MV-4-11 (cell line): Measurements from ENCODE around the gene ERCC6L2.
A peak's percentile ranks its signal among the peaks of the same experiment; 100 is the strongest.

ENCODE experiments used
- DNase-seq: peaks from one replicate; lab custom pipeline; 2025; lab: John Stamatoyannopoulos, UW

Gene ERCC6L2, protein sequence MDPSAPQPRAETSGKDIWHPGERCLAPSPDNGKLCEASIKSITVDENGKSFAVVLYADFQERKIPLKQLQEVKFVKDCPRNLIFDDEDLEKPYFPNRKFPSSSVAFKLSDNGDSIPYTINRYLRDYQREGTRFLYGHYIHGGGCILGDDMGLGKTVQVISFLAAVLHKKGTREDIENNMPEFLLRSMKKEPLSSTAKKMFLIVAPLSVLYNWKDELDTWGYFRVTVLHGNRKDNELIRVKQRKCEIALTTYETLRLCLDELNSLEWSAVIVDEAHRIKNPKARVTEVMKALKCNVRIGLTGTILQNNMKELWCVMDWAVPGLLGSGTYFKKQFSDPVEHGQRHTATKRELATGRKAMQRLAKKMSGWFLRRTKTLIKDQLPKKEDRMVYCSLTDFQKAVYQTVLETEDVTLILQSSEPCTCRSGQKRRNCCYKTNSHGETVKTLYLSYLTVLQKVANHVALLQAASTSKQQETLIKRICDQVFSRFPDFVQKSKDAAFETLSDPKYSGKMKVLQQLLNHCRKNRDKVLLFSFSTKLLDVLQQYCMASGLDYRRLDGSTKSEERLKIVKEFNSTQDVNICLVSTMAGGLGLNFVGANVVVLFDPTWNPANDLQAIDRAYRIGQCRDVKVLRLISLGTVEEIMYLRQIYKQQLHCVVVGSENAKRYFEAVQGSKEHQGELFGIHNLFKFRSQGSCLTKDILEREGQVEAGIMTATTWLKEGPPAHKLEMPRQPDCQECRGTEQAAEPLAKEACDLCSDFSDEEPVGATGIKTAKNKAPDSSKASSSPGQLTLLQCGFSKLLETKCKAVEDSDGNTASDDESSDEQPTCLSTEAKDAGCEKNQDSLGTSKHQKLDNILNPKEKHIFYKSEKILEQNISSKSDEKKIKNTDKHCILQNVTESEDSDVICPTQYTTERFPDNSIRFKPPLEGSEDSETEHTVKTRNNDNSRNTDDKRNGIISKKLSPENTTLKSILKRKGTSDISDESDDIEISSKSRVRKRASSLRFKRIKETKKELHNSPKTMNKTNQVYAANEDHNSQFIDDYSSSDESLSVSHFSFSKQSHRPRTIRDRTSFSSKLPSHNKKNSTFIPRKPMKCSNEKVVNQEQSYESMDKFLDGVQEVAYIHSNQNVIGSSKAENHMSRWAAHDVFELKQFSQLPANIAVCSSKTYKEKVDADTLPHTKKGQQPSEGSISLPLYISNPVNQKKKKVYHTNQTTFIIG (N-terminal part only)

DNA sequence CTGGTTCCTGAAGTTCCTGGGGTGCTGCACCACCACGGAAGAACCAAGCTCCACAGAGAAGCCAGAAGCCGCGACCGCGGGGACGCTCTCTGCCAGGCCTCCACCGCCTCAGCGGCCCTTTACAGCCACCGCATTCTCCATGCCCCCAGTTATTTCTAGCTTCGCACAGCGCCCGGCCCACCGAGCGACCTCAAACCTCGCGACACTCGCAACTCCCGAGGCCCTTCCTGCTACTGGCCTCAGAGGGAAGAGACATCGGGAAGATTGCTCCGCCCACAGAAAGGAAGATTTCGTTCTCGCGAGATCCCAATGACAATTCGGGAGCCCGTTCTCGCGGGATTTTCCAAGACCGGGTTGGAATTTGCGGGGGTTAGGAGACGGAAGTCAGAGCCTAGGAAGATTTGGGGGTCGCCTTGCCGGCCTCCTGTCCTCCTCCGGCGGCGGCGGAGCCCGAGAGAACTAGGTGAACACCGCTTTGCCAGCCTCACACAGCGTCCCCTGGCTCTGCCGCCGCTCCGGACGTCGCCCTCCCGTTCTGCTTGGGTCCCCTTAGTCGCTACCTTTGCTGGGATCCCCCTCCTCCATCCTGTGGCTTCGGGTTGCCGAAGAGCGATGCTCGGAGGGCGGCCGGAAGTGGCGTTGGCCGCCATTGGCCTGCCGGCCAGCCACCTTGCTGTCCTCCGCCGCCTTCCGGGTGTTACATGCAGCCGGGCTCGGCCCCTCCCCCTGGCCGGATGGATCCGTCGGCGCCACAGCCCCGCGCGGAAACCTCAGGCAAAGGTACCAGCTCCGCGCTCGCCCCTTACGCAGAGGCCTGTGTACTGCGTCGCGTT lies at the start of gene ERCC6L2:
Gene ERCC6L2, plus strand, starts transcription at position 387 of the 833 bp plus-strand sequence. Its CDS starts 348 bp downstream, at position 735.
- DNase-seq: peak; percentile 96

DNA sequence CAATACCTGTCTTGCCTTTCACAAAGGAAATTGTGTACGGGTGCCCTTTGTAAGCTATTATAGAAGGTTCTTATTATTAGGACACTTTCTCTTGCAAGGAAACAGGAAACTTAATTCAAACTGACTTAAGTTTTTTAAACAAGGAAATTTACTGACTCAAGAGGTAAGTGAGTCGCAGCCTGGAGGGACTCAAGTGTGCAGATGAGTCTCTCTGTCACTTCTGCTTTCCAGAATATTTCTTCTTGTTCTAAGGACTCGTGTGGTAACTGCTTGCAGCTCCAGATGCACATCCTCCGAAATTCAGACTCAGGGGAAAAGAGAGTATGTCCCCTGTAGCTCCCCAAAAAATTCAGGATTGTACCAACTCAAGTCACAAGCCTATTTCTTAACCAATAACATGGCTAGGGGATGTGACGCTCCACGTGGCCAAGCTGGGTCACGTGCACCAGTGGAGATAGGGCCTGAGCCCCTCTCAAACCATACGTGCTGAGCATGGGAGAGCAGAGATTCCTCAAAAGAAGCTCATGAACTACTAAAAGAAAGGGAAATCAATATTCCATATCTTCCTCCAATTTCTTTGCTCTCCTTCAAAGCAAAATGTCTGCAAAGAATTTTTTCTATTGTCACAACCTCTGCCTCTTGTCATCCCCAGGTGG lies 49.2 kb upstream of the ERCC6L2 start:
- peak; percentile 75 for DNase-seq

DNA sequence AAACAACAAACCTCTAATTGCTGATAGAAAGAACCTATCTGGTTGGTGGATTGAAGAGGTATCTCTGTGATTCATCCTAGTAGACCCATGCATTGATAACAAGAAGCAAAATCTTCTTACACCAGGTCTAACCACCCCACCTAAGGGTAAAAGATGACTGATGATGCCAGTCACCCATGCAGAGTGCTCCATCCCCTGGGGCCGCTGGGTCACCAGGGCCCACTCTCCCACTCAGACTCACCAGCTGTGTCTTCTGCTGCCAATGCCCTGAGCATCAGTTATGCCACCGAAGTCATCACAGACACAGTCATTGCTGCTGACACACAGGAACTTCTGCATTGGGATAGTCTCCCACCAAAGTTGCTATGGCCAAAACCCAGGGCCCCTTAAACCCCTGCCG lies 44.7 kb upstream of the ERCC6L2 start:
- DNase-seq: no peak

DNA sequence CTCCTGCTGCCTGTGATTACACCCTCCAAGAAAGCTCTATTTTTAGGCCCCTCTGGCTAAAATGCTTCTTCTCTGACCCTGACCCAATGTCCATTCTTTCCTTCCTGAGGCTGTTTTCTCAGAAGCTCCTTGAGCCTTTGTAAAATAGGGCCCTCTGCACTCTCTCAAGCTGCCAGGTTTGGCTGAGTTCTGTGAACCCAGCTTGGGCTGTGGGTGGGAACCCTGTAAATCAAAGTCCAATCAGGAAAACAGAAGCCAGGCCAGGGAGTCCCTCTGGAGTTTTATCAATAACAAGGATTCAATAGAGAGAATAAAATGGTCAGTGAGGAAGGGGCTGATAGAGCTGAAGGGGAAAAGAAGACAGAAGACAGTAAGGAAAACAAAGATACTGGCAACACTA lies 43.7 kb upstream of the ERCC6L2 start:
- DNase-seq: no peak

DNA sequence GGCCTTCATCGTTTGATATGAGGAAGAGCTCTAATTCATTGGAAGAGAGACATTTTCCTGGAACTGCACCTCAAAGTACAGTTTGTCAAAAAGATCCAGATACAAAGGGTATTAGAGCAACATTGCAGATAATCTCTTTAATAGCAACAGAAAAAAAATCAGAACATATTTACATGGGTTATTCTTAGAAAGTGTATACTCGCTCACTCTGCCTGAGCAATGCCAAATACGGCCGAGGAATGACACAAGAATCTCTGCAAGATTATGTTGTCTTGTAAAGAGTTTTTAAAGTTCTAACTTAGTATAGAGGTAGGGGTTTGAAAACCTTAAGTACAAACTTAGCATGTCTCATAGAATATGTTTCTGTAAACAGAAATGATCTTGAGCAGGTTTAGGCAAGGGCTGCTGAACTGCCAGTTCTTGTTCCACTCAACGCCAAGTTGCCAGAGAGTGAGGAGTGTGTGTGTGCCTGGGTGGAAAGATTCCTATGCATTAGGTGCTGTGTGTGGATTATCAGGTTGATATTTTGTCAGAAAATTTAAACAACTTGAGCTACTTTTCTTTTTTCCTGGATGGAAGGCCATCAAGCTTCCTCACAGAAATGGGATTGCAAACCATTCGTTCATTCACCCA lies 41.8 kb upstream of the ERCC6L2 start:
- DNase-seq: no peak

DNA sequence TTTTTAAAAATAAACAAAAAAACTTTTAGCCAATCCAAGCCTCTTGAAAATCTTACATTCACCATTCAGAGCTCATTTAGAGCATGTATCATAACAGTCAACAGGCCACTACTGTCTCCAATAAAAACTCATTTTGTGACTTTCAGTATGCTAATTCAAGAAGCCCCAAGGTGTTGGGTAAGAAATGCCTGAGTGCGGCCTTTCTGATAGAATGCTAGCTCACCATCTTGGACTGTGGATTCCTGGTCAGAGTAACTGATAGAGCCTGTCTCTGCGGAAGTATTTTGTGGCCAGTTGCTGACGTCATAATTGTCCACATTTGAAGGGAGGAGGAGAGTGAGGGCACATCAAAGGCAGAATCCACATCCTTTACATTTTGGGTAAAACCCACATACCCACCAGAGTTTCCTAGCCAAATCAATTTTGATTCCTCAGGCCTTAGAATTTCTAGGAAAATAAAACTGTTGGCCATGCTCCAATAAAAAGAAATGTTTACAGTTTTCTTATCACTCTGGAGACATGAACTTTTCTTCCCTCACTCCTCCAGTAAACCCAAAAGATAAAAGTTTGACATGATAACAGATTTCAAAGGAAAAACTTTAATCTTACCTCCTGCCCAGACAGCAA lies 41.1 kb upstream of the ERCC6L2 start:
- no peak for DNase-seq

DNA sequence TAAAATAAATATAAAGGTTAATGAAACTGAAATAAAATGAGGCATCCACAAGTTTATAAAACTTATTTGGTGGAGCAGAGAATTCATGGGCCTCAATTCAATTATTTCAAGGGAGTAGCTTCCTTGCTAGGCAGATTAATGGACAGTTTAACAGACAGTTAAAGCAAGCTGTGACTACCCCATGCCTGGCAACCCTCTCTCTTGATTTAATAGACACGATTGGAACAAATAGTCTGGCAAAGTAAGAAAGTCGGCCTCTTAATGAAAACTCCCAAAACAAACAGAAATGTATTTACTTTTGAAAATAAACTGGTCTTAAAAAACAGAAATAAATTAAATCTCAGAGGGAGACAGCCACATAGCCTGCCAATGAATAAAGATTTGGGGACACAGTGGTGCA lies 40.1 kb upstream of the ERCC6L2 start:
- no peak for DNase-seq

DNA sequence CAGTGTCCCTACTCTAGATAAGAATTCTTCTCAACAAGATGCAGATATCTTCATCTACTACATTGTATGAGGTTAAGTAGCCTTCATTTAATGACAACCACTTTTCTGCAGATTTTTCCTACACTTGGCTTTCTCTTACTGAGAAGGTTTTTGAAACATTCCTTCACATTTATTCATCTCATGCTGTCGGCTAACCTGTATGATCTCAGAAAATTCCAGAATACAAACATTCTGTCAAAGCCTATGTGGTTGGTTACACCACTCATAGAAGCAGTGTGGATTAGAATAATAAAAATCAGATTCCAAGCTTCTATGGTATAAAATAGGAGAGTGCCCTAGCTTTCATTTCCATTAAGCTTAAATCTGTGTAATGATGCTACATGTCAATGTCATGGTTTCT lies 39.4 kb upstream of the ERCC6L2 start:
- no peak for DNase-seq

DNA sequence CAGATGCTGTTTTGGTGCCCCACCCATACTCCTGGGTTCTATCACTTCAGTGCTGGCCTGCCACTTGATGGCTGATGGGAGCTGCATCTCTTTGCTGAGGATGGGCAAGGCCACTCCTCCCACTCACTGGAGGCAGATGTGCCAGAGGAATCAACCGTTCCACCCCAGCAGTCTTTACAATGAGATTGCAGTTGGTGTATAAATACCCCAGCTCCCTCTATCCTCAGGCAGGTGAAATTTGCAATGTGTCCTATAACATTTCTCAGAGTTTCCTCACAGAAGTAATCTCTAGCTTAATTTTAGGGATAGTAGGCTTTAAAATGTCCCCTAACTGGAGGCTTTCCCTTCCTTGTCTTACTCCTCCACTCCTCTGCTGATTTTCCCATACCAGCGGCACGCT lies 36.5 kb upstream of the ERCC6L2 start:
- DNase-seq: no peak

DNA sequence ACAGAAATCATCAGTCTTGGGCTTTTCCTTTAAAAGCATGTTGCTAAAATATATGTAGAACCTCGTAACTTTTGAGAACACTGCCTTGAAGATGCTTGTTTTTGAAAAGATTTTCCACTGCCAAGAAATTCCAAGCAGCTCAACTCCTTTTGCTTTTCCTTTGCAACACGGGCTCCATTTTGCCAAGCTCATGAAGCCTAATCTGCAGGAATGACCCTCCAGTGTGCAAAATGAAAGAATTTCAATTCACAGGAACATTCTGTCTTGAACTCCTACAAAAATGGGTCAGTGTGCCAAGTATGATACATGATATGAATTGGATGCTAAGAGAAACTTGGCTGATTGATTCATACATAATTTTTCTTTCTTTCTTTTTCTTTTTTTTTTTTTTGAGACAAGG lies 35.4 kb upstream of the ERCC6L2 start:
- no peak for DNase-seq

DNA sequence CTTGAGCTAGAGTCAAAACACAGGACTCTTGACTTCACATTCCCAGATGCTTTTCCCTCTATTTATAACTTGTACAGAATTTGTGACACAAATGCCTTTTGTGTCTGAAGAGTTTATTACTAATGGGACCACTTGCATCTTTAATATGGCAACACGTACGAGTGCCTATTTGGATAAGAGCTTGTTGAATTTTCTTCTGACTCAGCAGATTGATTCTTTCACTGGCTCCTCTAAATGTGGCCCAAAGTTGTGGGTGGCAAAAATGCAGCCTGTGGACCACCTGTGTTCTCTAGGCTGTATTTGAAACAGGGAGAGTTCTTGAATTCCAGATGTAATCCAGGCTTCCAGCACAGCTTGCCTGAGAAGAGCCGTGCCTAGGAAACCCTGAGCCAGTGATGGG lies 34.1 kb upstream of the ERCC6L2 start:
- DNase-seq: no peak

DNA sequence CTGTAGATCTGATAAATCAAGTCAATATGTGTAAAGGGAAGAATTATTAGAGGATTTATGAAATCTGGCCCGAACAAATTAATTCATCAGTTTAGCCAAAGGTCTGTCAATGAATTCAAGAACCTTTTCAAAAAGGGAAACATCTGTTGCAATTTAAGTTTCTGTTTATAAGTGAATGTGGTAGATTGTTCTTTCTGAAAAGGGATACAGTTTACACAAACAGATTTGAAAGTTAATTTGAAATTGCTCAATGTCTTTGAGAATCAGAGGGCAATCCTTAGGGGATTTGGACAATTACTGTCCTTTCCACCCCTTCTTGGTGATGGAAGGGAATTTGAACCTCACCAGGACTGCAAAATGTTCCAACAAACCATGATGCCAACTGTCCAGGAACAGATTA lies 29.7 kb upstream of the ERCC6L2 start:
- DNase-seq: no peak

DNA sequence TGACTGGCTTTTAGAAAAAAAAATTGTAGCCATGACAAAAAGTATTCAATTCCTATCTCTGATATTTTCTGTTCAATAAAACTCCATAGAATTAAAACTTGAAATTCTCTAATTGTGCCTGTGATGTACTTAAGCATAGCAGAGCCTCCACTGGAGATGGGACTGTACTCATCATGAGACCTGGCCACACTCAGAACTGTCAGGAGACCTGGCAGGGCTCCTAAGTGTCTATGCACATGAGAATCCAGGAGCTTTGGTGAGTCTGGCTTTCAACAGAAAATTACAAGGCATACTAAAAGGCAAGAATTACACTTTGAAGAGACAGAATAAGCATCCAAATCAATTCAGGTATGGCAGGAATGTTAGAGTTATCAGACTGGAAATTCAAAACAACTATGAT lies 26.7 kb upstream of the ERCC6L2 start:
- no peak for DNase-seq

DNA sequence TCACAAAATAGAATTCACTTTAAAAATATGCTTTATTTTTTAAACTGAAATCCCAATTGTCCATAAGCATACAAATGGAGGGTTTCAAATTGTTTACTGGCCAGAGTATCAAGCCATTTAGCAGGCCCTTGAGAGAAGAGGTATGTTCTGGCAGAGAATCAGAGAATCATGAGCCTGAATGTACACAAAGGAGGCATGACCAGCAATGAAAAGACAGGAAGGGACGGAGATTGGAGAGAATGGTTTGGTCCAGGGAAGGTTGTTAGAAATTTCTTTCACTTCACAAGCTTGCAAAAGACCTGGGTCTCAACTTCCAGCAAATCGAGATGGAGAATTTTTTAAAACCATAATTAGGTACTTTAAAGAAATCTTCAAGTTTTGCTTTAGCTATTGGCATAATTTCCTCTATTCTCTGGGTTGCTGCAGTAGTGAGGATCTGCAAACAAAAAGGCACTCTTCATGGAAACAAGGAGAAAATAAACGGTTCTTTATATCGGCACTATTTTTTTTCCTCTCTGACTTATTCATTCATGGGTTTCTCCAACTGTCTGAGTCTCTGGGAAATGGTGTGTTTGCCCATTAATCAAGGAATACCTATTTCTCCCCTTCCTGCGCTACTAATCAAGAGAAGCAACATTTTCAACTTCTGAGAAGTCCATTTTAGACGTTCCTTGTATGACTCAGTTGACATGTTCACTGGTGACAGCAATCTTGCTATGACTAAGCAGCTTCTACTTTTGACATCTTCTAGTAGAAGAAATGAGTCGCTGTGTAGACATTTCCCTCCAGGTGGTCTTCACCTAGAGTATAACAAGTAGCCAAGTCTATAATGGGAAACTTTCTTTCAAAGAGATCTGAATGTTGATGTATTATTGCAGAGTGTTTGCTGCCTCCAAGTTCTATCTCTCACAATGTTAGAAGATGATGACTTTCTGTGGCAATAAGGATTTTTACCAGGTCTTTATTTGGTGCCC lies 23.1 kb upstream of the ERCC6L2 start:
- DNase-seq: no peak

DNA sequence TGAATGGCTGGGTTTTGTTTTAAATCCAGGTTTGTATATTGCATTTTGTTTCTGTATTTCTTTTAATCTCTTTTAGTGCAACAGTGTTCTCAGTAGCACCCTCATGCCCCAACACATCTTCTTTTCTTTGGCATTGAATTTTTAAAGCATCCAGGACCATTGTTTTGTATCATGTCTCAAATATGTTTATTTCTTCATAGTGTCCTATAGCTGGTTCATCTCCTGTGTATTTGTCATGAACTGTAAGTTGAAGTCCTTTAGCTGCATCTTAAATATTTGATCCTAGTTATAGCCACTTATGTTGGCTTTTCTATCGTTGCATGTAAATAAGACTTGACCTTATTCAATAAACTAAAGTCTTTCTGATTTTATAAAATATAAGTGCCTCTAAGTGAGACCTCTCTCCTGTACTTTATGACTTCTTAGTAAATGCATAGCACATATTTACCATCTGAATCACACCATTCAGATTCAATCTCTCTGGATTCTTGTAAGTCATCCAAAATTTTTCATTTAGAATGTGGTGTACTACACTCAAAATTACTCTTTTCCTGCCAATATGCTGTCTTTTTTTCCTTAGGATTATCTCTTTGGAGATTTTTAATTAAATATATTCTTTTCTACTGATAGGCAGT lies 21.0 kb upstream of the ERCC6L2 start:
- no peak for DNase-seq

DNA sequence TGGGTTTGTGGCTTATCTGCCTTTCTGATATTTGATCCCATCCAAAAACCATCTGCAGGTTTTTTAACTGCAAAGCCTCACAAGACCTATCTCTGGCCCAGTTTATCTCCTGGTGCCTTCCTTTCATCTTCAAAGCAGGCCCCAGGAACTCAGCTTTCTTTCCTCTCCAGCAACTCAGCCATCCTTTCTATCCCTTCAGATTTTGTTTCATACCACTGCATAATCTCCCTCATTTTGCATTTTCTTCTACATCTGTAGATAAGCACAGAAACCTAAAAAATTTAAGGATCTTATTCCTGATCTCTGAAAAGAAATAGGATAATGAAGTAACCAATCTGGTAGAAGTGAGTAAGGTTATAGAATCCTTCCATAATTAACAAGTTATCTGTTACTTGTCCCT lies 19.5 kb upstream of the ERCC6L2 start:
- DNase-seq: no peak

DNA sequence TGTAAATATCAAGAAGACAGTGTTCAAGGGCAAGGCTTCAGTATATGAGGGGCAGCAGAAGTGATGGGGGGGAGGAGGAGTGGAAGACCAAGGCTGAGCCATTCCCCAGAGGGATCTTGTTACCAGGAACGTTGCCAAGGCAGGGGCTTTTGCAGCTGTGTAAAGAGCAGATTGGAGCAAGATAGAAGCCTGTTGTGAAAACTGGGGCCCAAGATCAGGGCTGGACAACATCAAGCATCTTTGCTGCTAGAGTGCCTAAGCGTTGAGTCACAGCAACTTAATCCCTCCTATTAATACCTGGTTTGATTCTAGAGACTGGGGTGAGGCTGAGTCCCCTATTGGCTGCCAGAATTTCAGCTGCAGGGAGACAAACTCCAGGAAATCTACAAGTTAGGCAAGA lies 18.4 kb upstream of the ERCC6L2 start:
- no peak for DNase-seq

DNA sequence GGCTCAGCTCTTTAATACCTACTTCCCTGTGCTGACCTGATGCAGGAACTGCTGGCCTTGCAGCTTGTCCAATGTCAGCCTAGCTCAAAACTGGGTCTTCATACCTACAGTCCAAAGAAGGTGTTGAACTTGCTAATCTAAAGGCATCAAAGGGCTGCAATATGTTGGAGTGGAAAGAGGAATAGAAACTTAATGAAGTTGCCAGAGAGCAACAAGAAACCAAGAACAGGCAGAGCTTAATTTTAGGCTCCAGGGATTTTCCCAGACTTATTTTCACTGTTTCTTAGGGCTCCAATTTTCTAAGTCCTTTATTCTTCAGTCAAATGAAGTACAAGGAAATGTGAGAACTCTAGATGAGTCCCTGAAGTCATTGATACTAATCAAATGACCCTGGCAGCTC lies 17.6 kb upstream of the ERCC6L2 start:
- peak; percentile 45 for DNase-seq
